Panc1 (cell line): Measurements from ENCODE around the gene PTGDS. TPM values are rescaled to one million over a fixed set of nuclear protein-coding genes. Genes with fewer than 3 reads are reported as not detected.

Experiments used
- ATAC-seq: fragments of 200-7000 bp; cut with Tn5 transposase; 2 replicates; pipeline ENCODE4 v1.9.1; 2020; ENCODE audit warnings: mild to moderate bottlenecking, moderate library complexity
- BruUV-seq: library from RNA; stranded (reverse); fragments of 400-500 nt; replicated peaks from 2 replicates; lab custom pipeline; 2021; lab: Mats Ljungman, UMichigan
- CTCF ChIA-PET: fragments of 300-600 bp; sonication (Branson Sonifier 250); formaldehyde crosslinking; loops from one replicate; lab custom pipeline; 2022; ENCODE audit warnings: antibody characterized with exemption; lab: Charles Lee
- POLR2A ChIA-PET: fragments of 300-600 bp; sonication (Branson Sonifier 250); formaldehyde crosslinking; loops from one replicate; lab custom pipeline; 2022; ENCODE audit warnings: antibody characterized with exemption; lab: Charles Lee
- DNase-seq: peaks from one replicate; pipeline ENCODE4 v3.0.0-alpha.2; 2010; ENCODE audit warnings: low read depth, low spot score
- H3K27ac ChIP-seq: 2 replicates; pipeline ENCODE4 v1.5.1; 2011; ENCODE audit warnings: mild to moderate bottlenecking, low read length, inconsistent platforms
- H3K27me3 ChIP-seq: fragments of 200-500 bp; sonication (Bioruptor generic); 2 replicates; pipeline ENCODE4 v1.6.0; 2014; ENCODE audit warnings: low read length, inconsistent platforms; ENCODE audit not compliant: control insufficient read depth, insufficient read depth
- H3K36me3 ChIP-seq: fragments of 200-500 bp; sonication (Bioruptor generic); 2 replicates; pipeline ENCODE4 v1.5.1; 2014; ENCODE audit warnings: inconsistent platforms, mild to moderate bottlenecking, low read length, moderate library complexity; ENCODE audit not compliant: control insufficient read depth, insufficient read depth
- H3K4me1 ChIP-seq: 2 replicates; pipeline ENCODE4 v1.5.1; 2011; ENCODE audit warnings: inconsistent platforms, mild to moderate bottlenecking, low read length, moderate library complexity; ENCODE audit not compliant: control insufficient read depth, insufficient read depth
- H3K4me3 ChIP-seq, 2 experiments: 2 replicates each; pipeline ENCODE4 v1.5.1; 2011 to 2012; ENCODE audit warnings: low read depth in 2 of 2, low read length in 2 of 2, mild to moderate bottlenecking in 2 of 2, inconsistent platforms in 1 of 2, moderate library complexity in 1 of 2
- H3K9me3 ChIP-seq: fragments of 200-500 bp; sonication (Bioruptor generic); 2 replicates; pipeline ENCODE4 v1.5.1; 2014; ENCODE audit warnings: low read depth, mild to moderate bottlenecking, inconsistent platforms, low read length, moderate library complexity; ENCODE audit not compliant: control insufficient read depth, insufficient read depth
- POLR2AphosphoS5 ChIP-seq: IDR thresholded peaks from 2 replicates; pipeline ENCODE4 v1.6.1; 2012; ENCODE audit warnings: mild to moderate bottlenecking, low read depth, low read length, moderate library complexity
- SIN3A ChIP-seq: IDR thresholded peaks from 2 replicates; pipeline ENCODE4 v1.6.1; 2012; ENCODE audit warnings: low read depth, mild to moderate bottlenecking, low read length, moderate library complexity, borderline replicate concordance; ENCODE audit not compliant: insufficient read depth
- TCF7L2 ChIP-seq: IDR thresholded peaks from 2 replicates; pipeline ENCODE4 v1.6.1; 2011; ENCODE audit warnings: mild to moderate bottlenecking, low read depth, low read length, inconsistent platforms
- in situ Hi-C: cut with HindIII; loops from 2 replicates; pipeline ENCODE4 v1.10.0; 2016; ENCODE audit warnings: low sequenced_read_pairs, low pct_unique_long_range_greater_than_20kb
- intact Hi-C: fragments of 100-400 bp; cut with micrococcal nuclease; formaldehyde crosslinking; loops from one replicate; pipeline ENCODE4 v1.10.0; 2022; ENCODE audit not compliant: unreplicated experiment
- total RNA-seq: library from RNA; stranded (reverse); gene quantifications from one replicate; pipeline ENCODE4 v1.2.1, GENCODE V29; 2021; ENCODE audit not compliant: unreplicated experiment
- TF ChIP-seq, protein P1 (sequence below): fragments of 450-650 bp; IDR thresholded peaks from 2 replicates; pipeline ENCODE4 v1.5.1; 2017; ENCODE audit warnings: mild to moderate bottlenecking
- TF ChIP-seq, protein P2 (sequence below), 2 experiments: IDR thresholded peaks; 2 replicates each; pipeline ENCODE4 v1.6.1; 2011 to 2012; ENCODE audit warnings: low read depth in 2 of 2, control low read depth in 1 of 2, low read length in 1 of 2, mild to moderate bottlenecking in 1 of 2, moderate library complexity in 1 of 2; ENCODE audit not compliant: insufficient read depth in 1 of 2

PTGDS gene
- total RNA-seq, 1 experiment from 2014 or later, result 13.7 TPM

DNA sequence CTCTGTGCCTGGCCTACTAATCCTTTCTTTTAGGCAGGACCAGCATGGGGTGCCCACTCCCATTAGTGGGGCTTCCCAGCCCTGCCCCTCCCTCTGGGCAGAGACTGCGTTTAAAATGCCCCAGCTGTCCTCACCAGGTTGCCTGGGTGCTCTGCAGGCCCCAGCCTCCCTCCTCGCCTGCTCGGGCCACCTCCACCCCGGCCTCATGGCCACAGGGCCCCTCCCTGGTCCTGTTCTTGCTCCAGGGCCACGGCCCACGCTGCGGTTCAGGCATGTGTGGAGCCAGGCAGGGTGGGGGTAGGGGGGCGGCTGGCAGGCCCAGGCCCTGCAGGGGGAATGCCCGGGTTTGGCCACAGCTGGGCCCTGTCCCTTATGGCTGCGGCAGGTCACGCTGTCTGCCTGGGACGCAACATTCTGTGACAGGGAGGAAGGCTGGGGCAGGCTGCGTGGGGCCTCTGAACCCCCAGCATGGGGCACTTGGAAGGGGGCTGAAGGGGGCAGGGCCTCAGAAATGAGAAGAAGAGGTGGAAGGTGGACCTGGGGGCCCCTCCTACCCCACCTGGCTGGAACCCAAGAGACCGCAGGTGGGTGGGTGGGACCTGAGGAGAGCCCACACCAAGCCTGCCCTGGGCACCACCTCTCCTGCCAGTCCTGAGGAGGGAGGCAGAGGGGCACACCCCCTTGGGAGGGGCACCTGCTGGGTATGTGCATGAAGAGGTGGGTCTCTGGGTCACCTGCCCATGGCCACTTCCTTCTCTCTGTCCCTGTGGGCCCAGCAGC lies 25.6 kb upstream of the PTGDS start, which contains the start of gene LCN12:
TSS of gene LCN12 (plus strand) at position 733 of the 780 bp plus-strand sequence. CDS start 55 bp downstream, outside the sequence.
- Histone ChIP-seq H3K4me3 (no peak within 1 kb of the TSS), H3K9me3 (no peaks in the 10 kb centered on the region), H3K36me3 (no peaks in the 10 kb centered on the region; the same call in 1 of the 2 replicates), H3K4me1 (peaks cover 18% of the 10 kb centered on the region), H3K27me3 (no peaks in the 10 kb centered on the region), H3K27ac (no peak within 1 kb of the TSS; the same call in 1 of the 2 replicates)
- POLR2A ChIA-PET, result interaction anchor here (0.5 kb wide), 1 partner anchor 112 kb away, joined by 4 read pairs; no protein-coding TSS in a partner anchor
- intact Hi-C loops (no loop called here), in situ Hi-C loops (no loop called here)
- no TSS peak for BruUV-seq
- TF ChIP-seq, protein P1, sequence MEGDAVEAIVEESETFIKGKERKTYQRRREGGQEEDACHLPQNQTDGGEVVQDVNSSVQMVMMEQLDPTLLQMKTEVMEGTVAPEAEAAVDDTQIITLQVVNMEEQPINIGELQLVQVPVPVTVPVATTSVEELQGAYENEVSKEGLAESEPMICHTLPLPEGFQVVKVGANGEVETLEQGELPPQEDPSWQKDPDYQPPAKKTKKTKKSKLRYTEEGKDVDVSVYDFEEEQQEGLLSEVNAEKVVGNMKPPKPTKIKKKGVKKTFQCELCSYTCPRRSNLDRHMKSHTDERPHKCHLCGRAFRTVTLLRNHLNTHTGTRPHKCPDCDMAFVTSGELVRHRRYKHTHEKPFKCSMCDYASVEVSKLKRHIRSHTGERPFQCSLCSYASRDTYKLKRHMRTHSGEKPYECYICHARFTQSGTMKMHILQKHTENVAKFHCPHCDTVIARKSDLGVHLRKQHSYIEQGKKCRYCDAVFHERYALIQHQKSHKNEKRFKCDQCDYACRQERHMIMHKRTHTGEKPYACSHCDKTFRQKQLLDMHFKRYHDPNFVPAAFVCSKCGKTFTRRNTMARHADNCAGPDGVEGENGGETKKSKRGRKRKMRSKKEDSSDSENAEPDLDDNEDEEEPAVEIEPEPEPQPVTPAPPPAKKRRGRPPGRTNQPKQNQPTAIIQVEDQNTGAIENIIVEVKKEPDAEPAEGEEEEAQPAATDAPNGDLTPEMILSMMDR, result no peak
- DNase-seq, result no peak
- CTCF ChIA-PET, result interaction anchor here (0.6 kb wide), 1 partner anchor 13 kb away, joined by 8 read pairs; no protein-coding TSS in a partner anchor
- ATAC-seq, result no peak

DNA sequence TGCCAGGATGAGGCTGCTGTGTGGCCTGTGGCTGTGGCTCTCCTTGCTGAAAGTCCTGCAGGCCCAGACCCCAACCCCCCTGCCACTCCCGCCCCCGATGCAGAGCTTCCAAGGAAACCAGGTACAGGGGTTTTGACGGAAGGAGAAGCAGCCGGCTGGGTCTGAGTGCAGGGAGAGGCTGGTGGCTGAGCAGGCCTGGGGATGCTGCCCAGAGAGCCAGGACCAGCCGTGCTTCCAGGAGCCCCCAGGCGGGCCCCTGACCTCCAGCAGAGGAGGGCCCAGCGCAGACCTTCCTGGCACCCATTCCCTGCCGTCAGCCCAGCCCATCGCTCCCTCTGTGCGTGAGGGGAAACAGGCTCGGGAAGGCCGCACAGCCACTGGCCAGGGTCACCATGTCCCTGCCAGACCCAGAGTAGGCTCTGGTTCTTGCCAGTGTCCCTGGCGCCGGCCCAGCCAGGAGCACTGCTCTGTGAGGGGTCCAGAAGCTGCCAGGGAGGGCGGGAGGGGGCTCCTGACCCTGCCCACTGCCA lies 24.9 kb upstream of the PTGDS start:
- TF ChIP-seq POLR2AphosphoS5 (no peak), TCF7L2 (no peak), SIN3A (no peak)
- TF ChIP-seq, protein P1, result no peak
- TF ChIP-seq, protein P2, sequence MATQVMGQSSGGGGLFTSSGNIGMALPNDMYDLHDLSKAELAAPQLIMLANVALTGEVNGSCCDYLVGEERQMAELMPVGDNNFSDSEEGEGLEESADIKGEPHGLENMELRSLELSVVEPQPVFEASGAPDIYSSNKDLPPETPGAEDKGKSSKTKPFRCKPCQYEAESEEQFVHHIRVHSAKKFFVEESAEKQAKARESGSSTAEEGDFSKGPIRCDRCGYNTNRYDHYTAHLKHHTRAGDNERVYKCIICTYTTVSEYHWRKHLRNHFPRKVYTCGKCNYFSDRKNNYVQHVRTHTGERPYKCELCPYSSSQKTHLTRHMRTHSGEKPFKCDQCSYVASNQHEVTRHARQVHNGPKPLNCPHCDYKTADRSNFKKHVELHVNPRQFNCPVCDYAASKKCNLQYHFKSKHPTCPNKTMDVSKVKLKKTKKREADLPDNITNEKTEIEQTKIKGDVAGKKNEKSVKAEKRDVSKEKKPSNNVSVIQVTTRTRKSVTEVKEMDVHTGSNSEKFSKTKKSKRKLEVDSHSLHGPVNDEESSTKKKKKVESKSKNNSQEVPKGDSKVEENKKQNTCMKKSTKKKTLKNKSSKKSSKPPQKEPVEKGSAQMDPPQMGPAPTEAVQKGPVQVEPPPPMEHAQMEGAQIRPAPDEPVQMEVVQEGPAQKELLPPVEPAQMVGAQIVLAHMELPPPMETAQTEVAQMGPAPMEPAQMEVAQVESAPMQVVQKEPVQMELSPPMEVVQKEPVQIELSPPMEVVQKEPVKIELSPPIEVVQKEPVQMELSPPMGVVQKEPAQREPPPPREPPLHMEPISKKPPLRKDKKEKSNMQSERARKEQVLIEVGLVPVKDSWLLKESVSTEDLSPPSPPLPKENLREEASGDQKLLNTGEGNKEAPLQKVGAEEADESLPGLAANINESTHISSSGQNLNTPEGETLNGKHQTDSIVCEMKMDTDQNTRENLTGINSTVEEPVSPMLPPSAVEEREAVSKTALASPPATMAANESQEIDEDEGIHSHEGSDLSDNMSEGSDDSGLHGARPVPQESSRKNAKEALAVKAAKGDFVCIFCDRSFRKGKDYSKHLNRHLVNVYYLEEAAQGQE (IDR thresholded peaks at IDR 0.05; ENCODE audit: insufficient read depth in 1 of 2, low read depth in 2 of 2, low read length in 1 of 2), result no peak
- Histone ChIP-seq H3K27me3 (no peaks in the 10 kb centered on the region), H3K36me3 (no peaks in the 10 kb centered on the region; the same call in 1 of the 2 replicates), H3K4me3 (no peak overlapping the region), H3K4me1 (peaks cover 15% of the 10 kb centered on the region), H3K27ac (no peak overlapping the region), H3K9me3 (no peaks in the 10 kb centered on the region)
- ChIA-PET POLR2A (no interaction called here), CTCF (interaction anchor here (0.6 kb wide), 1 partner anchor 12 kb away, joined by 8 read pairs; no protein-coding TSS in a partner anchor)
- intact Hi-C loops, result no loop called here
- DNase-seq (no peak), ATAC-seq (no peak)
- in situ Hi-C loops, result no loop called here
- BruUV-seq, result no TSS peak
